ENCODE data around the gene RAB3IP.
"Not testable (repeated sequence)": the region's sequence is repeated elsewhere in the genome, so short reads cannot be mapped to it uniquely, and the experiment has no call there.

Gene RAB3IP

DNA sequence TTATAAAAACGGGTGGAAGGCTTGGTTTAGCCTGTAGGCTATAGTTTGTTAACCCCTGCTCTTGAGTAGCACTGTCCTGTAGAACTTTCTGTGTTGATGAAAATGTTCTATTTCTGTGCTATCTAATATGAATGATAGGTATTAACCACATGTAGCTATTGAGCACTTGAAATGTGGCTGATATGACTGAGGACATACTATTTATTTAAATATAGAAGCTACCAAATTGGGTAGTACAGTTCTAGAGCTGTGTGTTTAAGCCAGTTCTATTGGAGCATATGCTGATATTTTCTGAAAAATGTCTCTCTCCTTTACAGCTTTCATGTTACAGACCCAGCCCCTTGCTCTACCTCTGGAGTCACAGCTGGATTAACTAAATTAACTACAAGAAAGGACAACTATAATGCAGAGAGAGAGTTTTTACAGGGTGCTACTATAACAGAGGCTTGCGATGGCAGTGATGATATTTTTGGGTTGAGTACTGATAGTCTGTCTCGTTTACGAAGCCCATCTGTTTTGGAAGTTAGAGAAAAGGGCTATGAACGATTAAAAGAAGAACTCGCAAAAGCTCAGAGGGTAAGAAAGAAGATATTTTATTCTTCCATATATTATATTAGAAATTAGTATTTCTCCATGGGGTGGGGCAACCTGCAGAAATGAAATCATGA lies 17.6 kb downstream of the RAB3IP start:
- no peak for DNase-seq

GRCh38 chr12:69758105-69758504 lies 19.4 kb downstream of the RAB3IP start:
- no peak for DNase-seq

DNA sequence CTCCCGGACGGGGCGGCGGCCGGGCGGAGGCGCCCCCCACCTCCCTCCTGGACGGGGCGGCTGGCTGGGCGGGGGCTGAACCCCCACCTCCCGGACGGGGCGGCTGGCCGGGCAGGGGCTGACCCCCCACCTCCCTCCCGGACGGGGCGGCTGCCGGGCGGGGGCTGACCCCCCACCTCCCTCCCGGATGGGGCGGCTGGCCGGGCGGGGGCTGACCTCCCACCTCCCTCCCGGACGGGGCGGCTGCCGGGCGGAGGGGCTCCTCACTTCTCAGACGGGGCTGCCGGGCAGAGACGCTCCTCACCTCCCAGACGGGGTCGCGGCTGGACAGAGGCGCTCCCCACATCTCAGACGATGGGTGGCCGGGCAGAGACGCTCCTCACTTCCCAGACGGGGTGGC lies 20.9 kb downstream of the RAB3IP start:
- not testable (repeated sequence) for DNase-seq

DNA sequence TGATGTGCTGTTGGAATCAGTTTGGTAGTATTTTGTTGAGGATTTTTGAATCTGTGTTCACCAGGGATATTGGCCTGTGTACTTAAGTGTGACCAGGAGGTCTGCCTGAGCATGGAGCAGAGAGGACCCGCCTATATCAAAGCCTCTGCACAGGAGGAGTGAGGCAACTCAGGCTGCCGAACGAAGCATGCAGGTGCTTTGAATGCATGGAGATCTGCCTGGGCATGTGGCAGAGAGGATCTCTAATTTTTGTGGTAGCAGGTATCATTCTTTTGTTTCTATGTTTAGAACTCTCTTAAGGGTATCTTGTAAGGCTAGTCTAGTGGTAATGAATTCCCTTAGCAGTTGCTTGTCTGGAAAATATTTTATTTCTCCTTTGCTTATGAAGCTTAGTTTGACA lies 26.9 kb downstream of the RAB3IP start:
- no peak for DNase-seq

DNA sequence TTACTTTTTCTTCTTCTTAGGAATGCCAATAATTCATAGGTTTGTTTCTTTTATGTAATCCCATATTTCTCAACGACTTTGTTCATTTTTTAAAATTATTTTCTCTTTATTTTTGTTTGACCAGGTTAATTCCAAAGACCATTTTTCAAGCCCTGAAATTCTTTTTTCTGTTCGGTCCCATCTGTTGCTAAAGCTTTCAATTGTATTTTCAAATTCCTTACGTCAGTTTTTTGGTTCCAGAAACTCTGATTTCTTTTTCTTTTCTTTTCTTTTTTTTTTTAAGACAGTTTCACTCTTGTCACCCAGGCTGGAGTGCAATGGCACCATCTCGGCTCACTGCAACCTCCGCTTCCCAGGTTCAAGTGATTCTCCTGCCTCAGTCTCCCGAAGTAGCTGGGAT lies 27.6 kb downstream of the RAB3IP start:
- no peak for DNase-seq

DNA sequence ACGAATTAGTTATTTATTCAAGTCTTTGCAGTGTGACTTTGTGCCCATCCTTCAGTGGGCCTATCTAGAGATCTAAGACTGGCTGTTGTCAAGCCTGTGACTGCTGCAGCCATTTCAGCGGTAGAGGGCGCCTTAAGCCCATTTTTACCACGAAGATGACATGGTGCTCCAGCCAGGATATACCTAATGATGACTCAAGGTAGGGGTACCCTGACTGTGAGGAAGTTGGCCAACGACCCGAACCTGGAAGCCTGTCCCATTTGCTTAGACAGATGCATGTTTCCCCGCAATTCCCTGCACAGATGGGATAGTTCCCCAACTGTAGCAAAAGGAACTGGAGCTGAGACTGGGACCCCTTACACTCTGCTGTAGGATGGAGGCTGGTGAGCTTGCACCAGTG lies 41.3 kb downstream of the RAB3IP start:
- no peak for DNase-seq

DNA sequence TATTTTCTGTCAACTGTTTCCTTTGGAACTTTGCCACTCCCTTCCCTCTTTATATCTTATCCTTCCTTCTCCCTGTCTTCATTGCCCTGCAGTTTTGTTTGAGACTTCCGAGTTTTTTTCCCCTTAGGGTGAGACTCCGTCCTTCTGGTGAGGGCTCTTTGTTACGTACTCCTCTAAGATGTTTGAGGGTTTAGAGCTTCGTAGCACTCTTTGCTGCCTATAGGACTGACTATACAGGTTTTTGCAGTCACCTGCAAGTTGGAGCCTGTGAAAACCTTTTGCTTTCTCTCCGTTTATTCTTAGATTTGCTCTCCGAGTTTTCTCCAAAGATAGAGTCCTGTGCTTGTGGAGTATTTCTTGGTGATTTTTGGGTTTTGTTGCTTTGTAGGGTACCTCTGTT lies 44.7 kb downstream of the RAB3IP start:
- DNase-seq: no peak

- DNase-seq: no peak
Measured at GRCh38 chr12:69789351-69789750, 50.7 kb downstream of the RAB3IP start.

GRCh38 chr12:69792533-69792932 lies 53.9 kb downstream of the RAB3IP start:
- DNase-seq: no peak

DNA sequence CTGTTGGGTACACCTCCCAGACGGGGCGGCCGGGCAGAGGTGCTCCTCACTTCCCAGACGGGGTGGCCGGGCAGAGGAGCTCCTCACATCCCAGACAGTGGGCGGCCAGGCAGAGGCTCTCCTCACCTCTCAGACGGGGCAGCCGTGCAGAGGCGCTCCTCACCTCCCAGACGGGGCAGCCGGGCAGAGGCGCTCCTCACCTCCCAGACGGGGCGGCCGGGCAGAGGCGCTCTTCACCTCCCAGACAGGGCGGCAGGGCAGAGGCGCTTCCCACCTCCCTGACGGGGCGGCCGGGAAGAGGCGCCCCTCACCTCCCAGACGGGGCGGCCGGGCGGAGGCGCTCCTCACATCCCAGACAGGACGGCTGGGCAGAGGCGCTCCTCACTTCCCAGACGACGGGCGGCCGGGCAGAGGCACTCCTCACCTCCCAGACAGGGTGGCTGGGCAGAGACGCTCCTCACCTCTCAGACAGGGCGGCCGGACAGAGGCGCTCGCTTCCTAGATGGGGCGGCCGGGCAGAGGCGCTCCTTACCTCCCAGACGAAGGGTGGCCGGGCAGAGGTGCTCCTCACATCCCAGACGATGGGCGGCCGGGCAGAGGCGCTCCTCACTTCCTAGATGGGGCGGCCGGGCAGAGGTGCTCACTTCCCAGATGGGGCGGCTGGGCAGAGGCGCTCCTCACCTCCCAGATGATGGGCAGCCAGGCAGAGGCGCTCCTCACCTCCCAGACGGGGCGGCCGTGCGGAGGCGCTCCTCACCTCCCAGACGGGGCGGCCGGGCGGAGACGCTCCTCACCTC lies 68.6 kb downstream of the RAB3IP start:
- not testable (repeated sequence) for DNase-seq

GRCh38 chr12:69810870-69811498 lies 72.3 kb downstream of the RAB3IP start:
- no peak for DNase-seq

GRCh38 chr12:69816082-69816481 lies 77.4 kb downstream of the RAB3IP start:
- DNase-seq: no peak

GRCh38 chr12:69821032-69821455 lies 82.4 kb downstream of the RAB3IP start:
- DNase-seq: no peak

DNA sequence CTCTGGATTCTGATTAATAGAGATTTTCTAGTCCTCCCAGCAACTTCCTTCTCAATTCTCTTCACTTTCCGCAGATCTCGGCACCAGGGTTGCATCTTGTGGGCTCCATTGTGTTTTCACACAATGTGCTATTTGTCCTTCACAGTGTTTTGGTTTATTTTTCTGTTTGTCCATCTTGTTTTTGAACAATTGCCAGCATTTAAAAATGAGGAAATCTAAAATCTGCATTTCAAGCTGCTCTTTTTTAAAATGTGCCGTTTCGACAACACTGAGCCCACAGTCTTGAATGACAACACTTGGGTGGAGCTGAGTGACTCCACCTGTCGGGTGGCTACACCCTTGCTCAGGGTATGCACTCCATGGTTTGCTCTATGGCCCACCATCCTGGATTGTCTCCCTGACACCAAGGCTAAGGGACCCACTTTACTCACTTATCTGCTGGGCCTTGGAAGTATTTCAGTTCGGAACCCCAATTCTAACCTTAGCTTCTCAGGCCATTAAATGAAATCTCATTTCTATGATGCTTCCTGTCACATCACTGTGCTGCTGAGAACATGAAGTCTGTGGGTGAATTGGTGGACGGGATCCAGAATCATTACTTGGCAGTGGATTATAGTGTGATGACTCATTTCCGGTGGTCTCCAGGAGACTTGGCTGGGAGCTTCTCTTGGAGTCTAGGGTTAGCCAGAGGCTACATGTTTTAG lies 82.9 kb downstream of the RAB3IP start:
- no peak for DNase-seq

GRCh38 chr12:69822201-69822860 lies 83.7 kb downstream of the RAB3IP start:
- no peak for DNase-seq

- DNase-seq: no peak
Measured at GRCh38 chr12:69824028-69824427, 85.4 kb downstream of the RAB3IP start.

GRCh38 chr12:69824966-69825560 lies 86.4 kb downstream of the RAB3IP start, which contains the start of gene MYRFL:
Gene MYRFL (plus strand): TSS chr12:69825227. CDS start chr12:69825518, 291 bp downstream.
- no peak for DNase-seq

GRCh38 chr12:69828897-69829296 lies 90.2 kb downstream of the RAB3IP start:
- DNase-seq: no peak

DNA sequence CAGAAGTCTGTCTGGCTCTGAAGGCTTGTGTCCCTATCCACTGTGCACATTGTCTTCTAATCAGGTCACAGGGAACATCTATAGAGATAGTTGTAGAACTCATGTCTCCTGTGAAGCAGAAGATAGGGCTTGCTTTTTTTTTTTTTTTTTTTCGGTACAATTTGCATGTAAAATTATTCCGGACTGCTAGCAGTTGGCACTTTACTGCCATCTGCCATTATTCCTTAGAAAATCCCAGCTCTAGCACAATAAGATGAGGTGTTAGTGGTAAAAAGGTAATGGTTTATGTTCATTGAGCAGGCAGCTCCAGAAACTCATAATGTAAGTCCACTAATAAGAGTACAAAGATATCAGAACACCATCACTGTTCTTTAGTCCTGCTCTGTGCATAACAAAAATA lies 95.0 kb downstream of the RAB3IP start:
- no peak for DNase-seq

DNA sequence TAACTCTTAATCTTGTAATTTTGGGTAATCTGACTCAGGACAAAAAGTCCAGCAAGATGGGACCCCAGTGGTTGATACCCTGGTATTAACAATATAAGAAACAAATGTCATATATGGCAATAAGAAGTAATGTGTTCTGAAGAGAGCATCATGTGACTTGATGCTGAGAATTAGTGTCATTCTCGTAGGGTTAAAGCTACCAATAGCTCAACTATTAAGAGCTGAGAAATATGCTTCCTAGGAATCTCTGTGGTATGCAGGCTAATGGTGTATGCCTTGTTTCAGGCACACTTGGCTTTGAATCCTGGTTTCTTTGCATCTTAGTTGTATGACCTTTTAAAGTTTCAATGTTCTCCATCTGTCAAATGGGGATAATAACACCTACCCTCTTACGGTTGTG lies 95.5 kb downstream of the RAB3IP start:
- DNase-seq: no peak

DNA sequence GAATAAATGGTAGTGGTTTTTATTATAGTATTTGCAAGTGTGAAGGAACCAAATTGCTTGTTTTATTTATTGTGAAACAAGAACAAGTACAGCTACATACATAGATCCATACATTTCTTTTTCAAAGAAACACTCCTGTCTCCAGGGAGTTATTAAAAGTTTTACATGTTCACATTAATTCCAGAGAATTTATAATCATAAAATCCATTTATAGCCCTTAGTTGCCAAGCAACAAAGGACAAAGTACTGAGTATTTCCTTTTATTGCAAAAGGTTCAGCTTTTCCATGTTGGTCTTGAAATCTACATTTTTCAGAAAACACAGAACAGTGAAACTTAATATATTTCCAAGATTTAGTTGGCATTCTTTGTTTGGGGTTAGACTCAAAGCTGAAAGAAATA lies 95.9 kb downstream of the RAB3IP start:
- no peak for DNase-seq

DNA sequence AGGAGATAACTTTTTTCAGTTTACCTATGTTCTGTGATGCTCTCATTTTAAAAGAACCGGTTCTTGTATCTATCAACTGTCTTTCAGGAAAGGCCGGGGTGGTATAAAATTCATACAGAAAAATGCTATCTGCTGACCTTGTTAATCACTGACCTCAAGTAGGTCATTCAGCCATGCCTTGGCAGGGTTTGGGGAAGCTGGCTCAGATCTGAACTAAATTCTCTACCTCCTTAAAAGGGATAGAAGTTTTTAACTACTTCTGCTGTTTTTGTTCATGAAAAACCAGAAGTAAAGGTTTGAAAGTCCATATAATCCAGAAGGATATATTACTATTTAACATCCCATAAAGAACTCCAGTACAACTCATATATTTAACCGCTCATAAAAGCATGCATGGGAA lies 96.4 kb downstream of the RAB3IP start:
- DNase-seq: no peak

Data from GOT3 (cell line).